Mesendoderm (in vitro differentiated cells): Measurements from ENCODE around the gene RBM12.
"Not testable (repeated sequence)": the region's sequence is repeated elsewhere in the genome, so short reads cannot be mapped to it uniquely, and the experiment has no call there.

Source experiments
- DNase-seq: peaks from one replicate; pipeline ENCODE4 v3.0.0; 2013
- H2AK5ac ChIP-seq: 2 replicates; pipeline ENCODE4 v1.6.1; 2013; ENCODE audit warnings: low read length, inconsistent platforms
- H2BK120ac ChIP-seq: 2 replicates; pipeline ENCODE4 v1.6.1; 2013; ENCODE audit warnings: low read depth, mild to moderate bottlenecking, low read length, moderate library complexity, mixed read lengths
- H2BK15ac ChIP-seq: replicated peaks from 2 replicates; pipeline ENCODE4 v1.6.1; 2013; ENCODE audit warnings: low read depth, mild to moderate bottlenecking, moderate library complexity
- H2BK5ac ChIP-seq: 2 replicates; pipeline ENCODE4 v1.6.1; 2013; ENCODE audit warnings: low read length, inconsistent platforms
- H3K18ac ChIP-seq: 2 replicates; pipeline ENCODE4 v1.6.1; 2013; ENCODE audit warnings: mild to moderate bottlenecking, low read length, mixed read lengths
- H3K23ac ChIP-seq: one replicate; pipeline ENCODE4 v1.6.1; 2013; ENCODE audit warnings: low read length
- H3K27ac ChIP-seq: 2 replicates; pipeline ENCODE4 v1.5.1; 2013; ENCODE audit warnings: low read depth, mild to moderate bottlenecking, inconsistent platforms, low read length, moderate library complexity
- H3K27me3 ChIP-seq: 2 replicates; pipeline ENCODE4 v1.6.1; 2013; ENCODE audit warnings: low read length, control low read depth, mild to moderate bottlenecking, inconsistent platforms; ENCODE audit not compliant: insufficient read depth, poor library complexity
- H3K36me3 ChIP-seq: 2 replicates; pipeline ENCODE4 v1.6.1; 2013; ENCODE audit warnings: low read length, inconsistent platforms; ENCODE audit not compliant: control insufficient read depth, insufficient read depth
- H3K4ac ChIP-seq: one replicate; pipeline ENCODE4 v1.6.1; 2013; ENCODE audit warnings: low read depth, mild to moderate bottlenecking, low read length, moderate library complexity
- H3K4me1 ChIP-seq: 2 replicates; pipeline ENCODE4 v1.6.1; 2013; ENCODE audit warnings: low read depth, low read length, inconsistent platforms; ENCODE audit not compliant: control insufficient read depth
- H3K4me2 ChIP-seq: 2 replicates; pipeline ENCODE4 v1.6.1; 2013; ENCODE audit warnings: low read length
- H3K4me3 ChIP-seq: 2 replicates; pipeline ENCODE4 v1.5.1; 2013; ENCODE audit warnings: mild to moderate bottlenecking, low read length
- H3K56ac ChIP-seq: one replicate; pipeline ENCODE4 v1.6.1; 2013; ENCODE audit warnings: low read length
- H3K79me1 ChIP-seq: 2 replicates; pipeline ENCODE4 v1.6.1; 2013; ENCODE audit warnings: low read length, inconsistent platforms
- H3K79me2 ChIP-seq: 2 replicates; pipeline ENCODE4 v1.6.1; 2013; ENCODE audit warnings: mild to moderate bottlenecking, low read length; ENCODE audit not compliant: control insufficient read depth, insufficient read depth
- H3K9ac ChIP-seq: 2 replicates; pipeline ENCODE4 v1.6.1; 2013; ENCODE audit warnings: low read length, inconsistent platforms
- H4K5ac ChIP-seq: one replicate; pipeline ENCODE4 v1.6.1; 2013; ENCODE audit warnings: low read length
- H4K8ac ChIP-seq: one replicate; pipeline ENCODE4 v1.6.1; 2013; ENCODE audit warnings: low read depth, mild to moderate bottlenecking, control low read depth, low read length, moderate library complexity
- WGBS: extraction: QIAGEN DNeasy Blood & Tissue Kit; methylation state at CpG from one replicate; pipeline ENCODE4 v1.1.7; 2013; ENCODE audit warnings: low lambda C conversion rate, missing lambda C conversion rate; ENCODE audit not compliant: insufficient coverage; ENCODE audit errors: extremely low coverage; 5-methylcytosine and 5-hydroxymethylcytosine counted together

The RBM12 gene

DNA sequence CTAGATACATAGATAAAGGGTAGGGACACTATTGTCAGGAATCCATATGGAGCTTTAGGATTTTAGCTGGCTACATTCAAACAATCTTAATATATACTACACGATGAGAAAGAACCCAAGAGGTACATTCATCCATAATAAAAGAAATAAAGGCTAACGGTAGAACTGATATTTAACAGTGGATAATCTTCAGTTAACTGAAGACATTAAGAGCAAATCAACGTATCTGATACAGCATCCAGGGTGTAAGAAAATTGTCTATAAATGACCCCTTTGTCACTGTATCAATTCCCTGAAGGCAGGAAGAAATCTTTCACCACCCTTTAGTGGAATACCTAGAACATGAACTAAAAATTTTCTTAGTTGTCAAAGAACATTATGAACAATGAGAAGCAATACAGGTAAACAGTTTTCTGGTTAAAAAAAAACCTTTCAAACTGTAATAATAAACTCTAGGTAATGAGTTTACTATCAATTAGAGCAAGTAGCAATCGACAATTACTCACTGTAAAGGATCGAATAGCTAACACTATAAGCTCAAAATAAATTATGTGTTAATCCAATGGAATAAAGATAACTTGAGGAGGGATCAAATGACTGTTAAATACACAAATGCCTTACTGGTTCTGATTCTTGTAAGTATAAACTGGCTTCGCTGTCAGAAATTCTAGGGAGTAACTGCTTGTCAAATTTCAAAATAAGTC is 46.3 kb upstream of the RBM12 start:
- H2BK5ac ChIP-seq: no peak overlapping the region
- no peaks in the 10 kb centered on the region for H3K4me1 ChIP-seq
- no peak overlapping the region for H3K27ac ChIP-seq
- peaks cover 7% of the 10 kb centered on the region for H3K79me1 ChIP-seq
- H3K79me2 ChIP-seq: peaks cover 9% of the 10 kb centered on the region
- no peak overlapping the region for H4K8ac ChIP-seq
- no peak overlapping the region for H3K4ac ChIP-seq
- H3K27me3 ChIP-seq: no peaks in the 10 kb centered on the region
- no peak overlapping the region for H4K5ac ChIP-seq
- no peak for DNase-seq
- no peak overlapping the region for H3K4me3 ChIP-seq
- no peak overlapping the region for H3K23ac ChIP-seq
- WGBS: no CpG with 5 or more reads among the region's 6 CpGs
- peaks cover 17% of the 10 kb centered on the region for H3K36me3 ChIP-seq
- no peak overlapping the region for H2BK15ac ChIP-seq
- no peak overlapping the region for H2AK5ac ChIP-seq
- H3K4me2 ChIP-seq: no peak overlapping the region
- H3K18ac ChIP-seq: no peak overlapping the region
- H2BK120ac ChIP-seq: no peak overlapping the region
- H3K56ac ChIP-seq: no peak overlapping the region
- H3K9ac ChIP-seq: no peak overlapping the region

DNA sequence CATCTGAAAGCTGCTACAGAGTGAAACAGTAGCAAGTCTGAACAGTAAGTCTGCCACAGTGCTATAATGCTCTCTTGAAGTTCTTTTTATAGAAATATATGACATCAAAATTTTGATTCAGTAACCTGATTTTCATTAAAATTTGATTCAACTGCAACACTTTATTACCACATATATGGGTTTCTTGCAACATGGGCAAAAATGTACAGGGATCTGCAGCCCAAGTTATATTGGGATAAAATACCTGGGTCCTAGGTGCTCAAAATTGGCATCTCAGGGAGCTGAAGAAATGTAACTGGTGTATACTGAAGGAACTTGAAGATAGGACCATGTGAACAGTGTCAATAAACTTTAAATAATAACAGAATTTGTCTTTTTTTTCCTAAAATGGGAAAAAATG is 45.3 kb upstream of the RBM12 start:
- peaks cover 6% of the 10 kb centered on the region for H3K79me2 ChIP-seq
- H3K36me3 ChIP-seq: peaks cover 16% of the 10 kb centered on the region
- no peak overlapping the region for H2BK5ac ChIP-seq
- H3K4me3 ChIP-seq: no peak overlapping the region
- no peak overlapping the region for H3K56ac ChIP-seq
- no peaks in the 10 kb centered on the region for H3K4me1 ChIP-seq
- H3K27ac ChIP-seq: no peak overlapping the region
- no peak overlapping the region for H4K5ac ChIP-seq
- no peaks in the 10 kb centered on the region for H3K27me3 ChIP-seq
- no peak overlapping the region for H3K23ac ChIP-seq
- H4K8ac ChIP-seq: no peak overlapping the region
- no peak for DNase-seq
- H3K79me1 ChIP-seq: peaks cover 5% of the 10 kb centered on the region
- H3K4me2 ChIP-seq: no peak overlapping the region
- H3K9ac ChIP-seq: no peak overlapping the region
- no peak overlapping the region for H2BK15ac ChIP-seq
- no peak overlapping the region for H3K4ac ChIP-seq
- no peak overlapping the region for H2BK120ac ChIP-seq
- no peak overlapping the region for H2AK5ac ChIP-seq
- no peak overlapping the region for H3K18ac ChIP-seq

DNA sequence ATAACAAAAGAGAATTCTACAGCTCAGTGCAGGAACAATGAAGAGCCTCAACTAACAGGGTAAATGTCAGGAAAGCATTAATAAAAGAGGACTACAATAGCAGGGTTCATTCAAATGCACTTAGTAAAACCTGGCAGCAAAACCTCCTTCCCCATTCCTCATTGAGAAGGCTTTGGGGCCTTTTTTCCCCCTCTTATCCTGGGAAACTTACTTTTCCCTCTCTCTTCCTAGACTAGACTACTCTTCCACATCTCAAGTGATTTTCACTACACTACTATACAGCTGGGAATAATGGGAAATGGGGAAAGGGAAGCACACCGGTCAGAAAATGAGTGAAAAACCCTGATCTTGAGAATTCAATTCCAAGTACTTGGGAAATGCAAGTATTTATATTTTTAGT is 44.6 kb upstream of the RBM12 start:
- Histone ChIP-seq H3K56ac (no peak overlapping the region), H3K79me1 (peaks cover 5% of the 10 kb centered on the region), H3K23ac (no peak overlapping the region), H3K27me3 (no peaks in the 10 kb centered on the region), H4K8ac (no peak overlapping the region), H3K79me2 (peaks cover 6% of the 10 kb centered on the region), H4K5ac (no peak overlapping the region), H3K27ac (no peak overlapping the region), H2BK5ac (no peak overlapping the region), H3K18ac (no peak overlapping the region), H3K4me3 (no peak overlapping the region), H3K9ac (no peak overlapping the region), H3K4me2 (no peak overlapping the region), H2BK15ac (no peak overlapping the region), H2AK5ac (no peak overlapping the region), H3K36me3 (peaks cover 16% of the 10 kb centered on the region), H2BK120ac (no peak overlapping the region), H3K4me1 (no peaks in the 10 kb centered on the region), H3K4ac (no peak overlapping the region)
- WGBS: no CpG with 5 or more reads among the region's 1 CpG
- no peak for DNase-seq

DNA sequence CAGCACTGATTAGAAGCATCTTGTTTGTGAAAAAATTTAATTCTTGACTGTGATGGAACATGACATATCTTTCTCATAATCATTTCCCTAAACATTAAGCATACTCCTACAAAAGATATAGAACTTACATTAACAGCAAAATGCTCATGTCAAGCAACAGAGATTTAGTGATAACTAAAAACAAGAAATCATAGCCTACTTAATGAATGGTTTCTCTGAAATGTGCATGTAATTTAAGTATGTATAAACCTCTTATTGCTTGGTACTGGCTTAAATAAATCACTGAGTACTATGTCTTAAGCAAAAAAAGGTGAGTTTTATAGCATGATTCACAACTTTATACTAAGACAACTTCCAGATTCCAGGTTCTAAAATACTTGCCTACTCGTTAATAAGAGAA is 43.8 kb upstream of the RBM12 start:
- no peak for DNase-seq
- H4K8ac ChIP-seq: no peak overlapping the region
- no peak overlapping the region for H3K18ac ChIP-seq

DNA sequence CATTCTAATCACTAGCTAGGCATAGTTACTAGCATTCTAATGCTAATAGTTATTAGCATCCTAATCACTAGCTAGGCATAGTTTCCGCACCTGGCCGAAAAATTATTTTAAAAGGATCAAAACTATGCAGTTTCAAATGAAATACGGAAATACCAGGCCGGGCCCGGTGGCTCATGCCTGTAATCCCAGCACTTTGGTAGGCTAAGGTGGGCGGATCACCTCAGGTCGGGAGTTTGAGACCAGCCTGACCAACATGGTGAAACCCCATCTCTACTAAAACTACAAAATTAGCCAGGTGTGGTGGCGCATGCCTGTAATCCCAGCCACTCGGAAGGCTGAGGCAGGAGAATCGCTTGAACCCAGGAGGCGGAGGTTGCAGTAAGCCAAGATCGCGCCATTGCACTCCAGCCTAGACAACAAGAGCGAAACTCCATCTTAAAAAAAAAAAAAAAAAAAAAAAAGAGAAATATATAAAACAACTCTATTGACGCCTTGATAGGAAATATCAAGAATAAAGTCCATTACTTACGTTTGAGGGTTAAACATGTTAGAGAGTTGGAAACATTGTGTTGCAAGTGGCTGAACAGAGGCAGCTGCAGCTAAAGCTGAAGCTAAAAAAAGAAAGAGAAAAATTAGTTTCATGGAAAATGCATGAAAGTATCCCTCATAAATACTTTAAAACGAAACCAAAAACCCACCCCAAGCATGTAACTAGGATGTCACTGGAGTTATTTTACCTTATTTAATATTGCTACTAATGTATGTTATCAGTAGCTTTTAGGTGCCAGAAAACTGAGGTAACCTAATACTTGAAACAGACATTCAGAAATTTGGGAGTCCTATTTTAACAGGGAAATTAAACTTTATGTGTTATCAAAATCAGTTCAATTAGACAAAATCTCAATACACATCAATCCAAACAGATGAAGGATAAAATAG is 42.2 kb upstream of the RBM12 start:
- H3K79me2 ChIP-seq, H3K56ac ChIP-seq, H3K9ac ChIP-seq, H2BK120ac ChIP-seq, H4K8ac ChIP-seq, H2BK5ac ChIP-seq, DNase-seq, H4K5ac ChIP-seq, H3K4me3 ChIP-seq, H3K18ac ChIP-seq, H3K4ac ChIP-seq, H2AK5ac ChIP-seq, H3K36me3 ChIP-seq, H3K23ac ChIP-seq, H2BK15ac ChIP-seq, H3K27me3 ChIP-seq, H3K27ac ChIP-seq, H3K79me1 ChIP-seq, H3K4me2 ChIP-seq, H3K4me1 ChIP-seq: not testable (repeated sequence)
- WGBS: no CpG with 5 or more reads among the region's 17 CpGs

More for the DNA sequence above, 43.8 kb upstream of the RBM12 start:
- H3K27ac ChIP-seq: no peak overlapping the region
- no peaks in the 10 kb centered on the region for H3K27me3 ChIP-seq
- H3K4me3 ChIP-seq: no peak overlapping the region
- no peak overlapping the region for H3K23ac ChIP-seq
- no peak overlapping the region for H2BK15ac ChIP-seq
- H3K4me2 ChIP-seq: no peak overlapping the region
- no peak overlapping the region for H2AK5ac ChIP-seq
- H2BK5ac ChIP-seq: no peak overlapping the region
- peaks cover 6% of the 10 kb centered on the region for H3K79me2 ChIP-seq
- no peaks in the 10 kb centered on the region for H3K4me1 ChIP-seq
- H3K56ac ChIP-seq: no peak overlapping the region
- no CpG with 5 or more reads among the region's 1 CpG for WGBS
- no peak overlapping the region for H3K4ac ChIP-seq
- H3K79me1 ChIP-seq: peaks cover 3% of the 10 kb centered on the region
- peaks cover 13% of the 10 kb centered on the region for H3K36me3 ChIP-seq
- H3K9ac ChIP-seq: no peak overlapping the region
- no peak overlapping the region for H2BK120ac ChIP-seq
- H4K5ac ChIP-seq: no peak overlapping the region
